GM12801 (cell line): ENCODE results near the gene EHMT1.

ENCODE experiments used
- TF ChIP-seq, protein P1 (sequence below): IDR thresholded peaks from one replicate; pipeline ENCODE4 v1.5.1; 2011; ENCODE audit warnings: control low read depth; ENCODE audit not compliant: insufficient read length; ENCODE audit errors: extremely low read depth

EHMT1 gene

GRCh38 chr9:137786511-137786920 lies 167.7 kb downstream of the EHMT1 start:
- TF ChIP-seq, protein P1, sequence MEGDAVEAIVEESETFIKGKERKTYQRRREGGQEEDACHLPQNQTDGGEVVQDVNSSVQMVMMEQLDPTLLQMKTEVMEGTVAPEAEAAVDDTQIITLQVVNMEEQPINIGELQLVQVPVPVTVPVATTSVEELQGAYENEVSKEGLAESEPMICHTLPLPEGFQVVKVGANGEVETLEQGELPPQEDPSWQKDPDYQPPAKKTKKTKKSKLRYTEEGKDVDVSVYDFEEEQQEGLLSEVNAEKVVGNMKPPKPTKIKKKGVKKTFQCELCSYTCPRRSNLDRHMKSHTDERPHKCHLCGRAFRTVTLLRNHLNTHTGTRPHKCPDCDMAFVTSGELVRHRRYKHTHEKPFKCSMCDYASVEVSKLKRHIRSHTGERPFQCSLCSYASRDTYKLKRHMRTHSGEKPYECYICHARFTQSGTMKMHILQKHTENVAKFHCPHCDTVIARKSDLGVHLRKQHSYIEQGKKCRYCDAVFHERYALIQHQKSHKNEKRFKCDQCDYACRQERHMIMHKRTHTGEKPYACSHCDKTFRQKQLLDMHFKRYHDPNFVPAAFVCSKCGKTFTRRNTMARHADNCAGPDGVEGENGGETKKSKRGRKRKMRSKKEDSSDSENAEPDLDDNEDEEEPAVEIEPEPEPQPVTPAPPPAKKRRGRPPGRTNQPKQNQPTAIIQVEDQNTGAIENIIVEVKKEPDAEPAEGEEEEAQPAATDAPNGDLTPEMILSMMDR = no peak

GRCh38 chr9:137787381-137787780 lies 168.6 kb downstream of the EHMT1 start:
- TF ChIP-seq, protein P1 = no peak

GRCh38 chr9:137787786-137788505 lies 169.1 kb downstream of the EHMT1 start:
- TF ChIP-seq, protein P1 = no peak

DNA sequence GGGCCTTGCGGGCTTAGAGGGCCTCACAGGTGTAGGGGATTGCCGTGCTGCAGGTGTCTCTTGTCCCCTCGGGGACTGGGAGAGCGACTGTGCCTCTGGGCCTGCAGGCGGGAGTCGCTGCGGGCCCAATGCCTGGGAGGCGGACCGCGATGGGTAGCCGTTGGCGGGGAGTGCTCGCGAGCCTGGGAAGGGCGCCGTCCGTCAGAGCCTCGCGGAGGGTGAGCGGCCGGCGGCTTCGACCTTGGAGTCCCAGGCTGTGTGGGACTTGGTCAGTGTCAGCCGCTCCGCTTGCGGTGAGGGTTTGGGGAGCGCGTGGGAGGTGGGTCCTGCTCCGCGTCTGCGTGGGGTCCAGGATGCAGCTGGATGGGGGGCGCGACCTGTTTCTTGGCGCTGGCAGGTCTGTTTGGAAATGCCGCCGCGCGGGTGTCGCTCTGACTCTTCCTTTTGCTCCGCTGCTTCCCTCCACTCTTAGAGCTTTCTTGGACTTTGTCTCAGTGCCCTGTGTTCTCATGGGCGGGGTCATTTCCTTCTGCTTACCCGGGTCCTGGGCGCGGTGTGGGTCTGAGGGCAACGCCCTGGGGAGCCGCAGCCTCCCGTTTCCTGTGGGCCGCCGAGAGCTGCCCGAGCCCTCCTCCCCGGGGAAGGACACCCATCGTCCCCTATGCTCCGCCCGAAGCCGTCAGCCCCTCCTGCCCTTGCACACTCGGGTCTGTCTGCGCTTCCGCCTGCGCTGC lies 169.9 kb downstream of the EHMT1 start:
- TF ChIP-seq, protein P1 = no peak

DNA sequence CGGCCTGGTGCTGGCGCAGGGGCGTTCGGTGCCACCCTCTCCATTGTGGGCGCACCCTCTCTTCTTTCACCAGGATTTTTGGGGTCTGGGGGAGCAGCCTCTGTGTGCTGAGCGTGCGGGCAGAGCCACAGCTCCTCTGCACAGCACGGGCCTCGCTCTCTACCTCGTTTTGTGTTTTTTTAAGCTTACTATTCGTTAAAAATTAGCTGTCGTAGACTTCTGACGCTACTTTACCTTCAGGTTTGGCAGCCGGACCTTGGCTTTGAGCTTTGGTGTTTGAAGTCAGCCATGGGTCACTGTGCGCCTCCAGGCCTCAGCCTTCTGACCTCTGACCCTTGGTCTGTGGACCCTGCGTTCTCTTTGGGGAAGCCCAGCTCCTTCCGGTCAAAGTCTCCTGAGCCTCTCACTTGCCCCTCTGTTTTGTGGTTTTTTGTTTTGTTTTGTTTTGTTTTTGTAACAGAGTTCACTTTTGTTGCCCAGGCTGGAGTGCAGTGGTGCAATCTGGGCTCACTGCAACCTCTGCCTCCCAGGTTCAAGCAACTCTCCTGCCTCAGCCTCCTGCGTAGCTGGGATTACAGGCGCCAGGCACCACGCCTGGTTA lies 170.6 kb downstream of the EHMT1 start:
- TF ChIP-seq, protein P1 = no peak

DNA sequence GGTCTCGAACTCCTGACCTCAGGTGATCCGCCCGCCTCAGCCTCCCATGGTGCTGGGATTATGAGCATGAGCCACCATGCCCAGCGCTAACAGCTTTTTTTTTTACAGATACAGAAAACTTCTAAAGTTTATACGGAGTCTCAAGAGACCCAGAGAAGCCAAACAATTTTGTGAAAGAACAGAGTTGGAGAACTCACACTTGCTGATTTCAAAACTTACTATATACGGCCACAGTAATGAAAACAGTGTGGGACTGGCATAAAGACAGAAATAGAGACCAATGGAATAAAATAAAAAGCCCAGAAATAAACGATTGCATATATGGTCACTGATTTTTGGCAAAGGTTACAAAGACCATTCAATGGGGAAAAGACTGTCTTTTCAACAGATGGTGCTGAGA lies 173.1 kb downstream of the EHMT1 start:
- TF ChIP-seq, protein P1 = no peak

DNA sequence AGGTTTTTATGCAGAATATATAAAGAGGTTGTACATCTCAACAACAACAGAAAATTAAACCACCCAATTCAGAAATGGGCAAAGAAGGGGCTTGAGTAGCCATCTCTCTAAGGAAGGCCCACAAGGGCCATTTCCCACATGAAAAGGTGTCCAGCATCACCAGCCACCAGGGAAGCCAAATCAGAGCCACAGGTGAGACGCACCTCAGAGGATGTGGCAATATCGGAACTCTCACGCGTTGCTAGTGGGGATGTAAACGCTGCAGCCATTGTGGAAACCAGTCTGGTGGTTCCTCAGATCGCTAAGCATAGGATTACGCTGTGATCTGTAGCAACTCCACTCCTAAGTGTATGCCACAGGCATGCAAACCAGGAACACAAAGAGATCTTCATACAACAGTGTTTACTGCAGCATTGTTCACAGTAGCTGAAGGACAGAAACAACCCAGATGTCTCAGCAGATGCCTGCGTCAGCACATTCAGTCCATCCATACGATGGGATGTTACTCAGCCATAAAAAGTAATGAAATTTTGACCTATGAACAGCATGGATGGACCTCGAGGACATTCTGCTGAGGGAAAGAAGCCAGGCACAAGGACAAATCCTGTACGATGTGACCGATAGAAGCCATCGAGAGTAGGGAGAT lies 174.5 kb downstream of the EHMT1 start:
- TF ChIP-seq, protein P1 = no peak
